Endodermal cell (in vitro differentiated cells): ENCODE measurements around the gene GUSB. TPM values are rescaled to one million over a fixed set of nuclear protein-coding genes. Genes with fewer than 3 reads are reported as not detected.
"Not testable (repeated sequence)": the region's sequence is repeated elsewhere in the genome, so short reads cannot be mapped to it uniquely, and the experiment has no call there.

Experiments
- DNase-seq: peaks from one replicate; pipeline ENCODE4 v3.0.0-alpha.2; 2017
- H3K27ac ChIP-seq: 2 replicates; pipeline ENCODE4 v1.5.1; 2013; ENCODE audit warnings: mild to moderate bottlenecking, low read depth, low read length, moderate library complexity
- H3K27me3 ChIP-seq: 2 replicates; pipeline ENCODE4 v1.6.1; 2013; ENCODE audit warnings: mild to moderate bottlenecking, low read length, moderate library complexity; ENCODE audit not compliant: insufficient read depth, control insufficient read depth, poor library complexity, severe bottlenecking
- H3K36me3 ChIP-seq: 2 replicates; pipeline ENCODE4 v1.7.0; 2013; ENCODE audit warnings: mild to moderate bottlenecking, low read length, moderate library complexity; ENCODE audit not compliant: control insufficient read depth, insufficient read depth
- H3K4me1 ChIP-seq: one replicate; pipeline ENCODE4 v1.7.0; 2013; ENCODE audit warnings: low read length; ENCODE audit not compliant: control insufficient read depth, insufficient read depth
- H3K4me3 ChIP-seq: 2 replicates; pipeline ENCODE4 v1.5.1; 2013; ENCODE audit warnings: mild to moderate bottlenecking, low read length, moderate library complexity
- H3K9ac ChIP-seq: 2 replicates; pipeline ENCODE4 v1.6.1; 2013; ENCODE audit warnings: mild to moderate bottlenecking, low read length, moderate library complexity; ENCODE audit not compliant: poor library complexity, severe bottlenecking; ENCODE audit errors: extremely low read depth
- H3K9me3 ChIP-seq: 2 replicates; pipeline ENCODE4 v1.6.1; 2013; ENCODE audit warnings: mild to moderate bottlenecking, low read length, moderate library complexity; ENCODE audit not compliant: control insufficient read depth
- H3K27ac Mint-ChIP-seq: 2 replicates; pipeline ENCODE4 v1.8.0; 2020; ENCODE audit warnings: mixed read lengths
- H3K27me3 Mint-ChIP-seq: 2 replicates; pipeline ENCODE4 v1.8.0; 2021; ENCODE audit warnings: mild to moderate bottlenecking, mixed read lengths; ENCODE audit not compliant: insufficient read depth
- H3K36me3 Mint-ChIP-seq: 2 replicates; pipeline ENCODE4 v1.8.0; 2020; ENCODE audit warnings: low read depth, mixed read lengths
- H3K4me1 Mint-ChIP-seq: 2 replicates; pipeline ENCODE4 v1.8.0; 2020; ENCODE audit warnings: mixed read lengths
- H3K4me3 Mint-ChIP-seq: 2 replicates; pipeline ENCODE4 v1.8.0; 2020; ENCODE audit warnings: mild to moderate bottlenecking, moderate library complexity, mixed read lengths
- H3K9me3 Mint-ChIP-seq: 2 replicates; pipeline ENCODE4 v1.8.0; 2020; ENCODE audit warnings: mild to moderate bottlenecking, mixed read lengths
- CTCF ChIP-seq: fragments of 200-600 bp; sonication (generic); conservative IDR thresholded peaks from 2 replicates; pipeline ENCODE4 v1.5.0; 2021; ENCODE audit warnings: antibody characterized with exemption, mild to moderate bottlenecking
- WGBS, 2 experiments: methylation state at CpG; one replicate each; pipeline versions ENCODE4 v1.1.5 to v1.1.7; 2013; ENCODE audit warnings: missing lambda C conversion rate in 2 of 2, mixed read lengths in 1 of 2; ENCODE audit not compliant: insufficient coverage in 1 of 2, insufficient read length in 1 of 2; 5-methylcytosine and 5-hydroxymethylcytosine counted together
- total RNA-seq, 2 donors: library from RNA; stranded (reverse); fragmentation: NEBNext Ultra II Directional in 1 of 2; extraction: Animal tissue kit (Norgen Biotek cat#: 25700) in 1 of 2; gene quantifications; 2 replicates in 1 of 2; 3 replicates in 1 of 2; pipeline ENCODE4 v1.2.1, GENCODE V29; 2021

Gene GUSB
- total RNA-seq, 2 donors from 2014 or later = 54.5 to 60.6 TPM

GRCh38 chr7:65994984-65995383 lies 13.0 kb upstream of the GUSB start:
- H3K27ac ChIP-seq, H3K4me3 Mint-ChIP-seq, H3K4me1 Mint-ChIP-seq, H3K27me3 Mint-ChIP-seq, H3K36me3 ChIP-seq, H3K9me3 ChIP-seq, H3K9ac ChIP-seq, H3K9me3 Mint-ChIP-seq, H3K36me3 Mint-ChIP-seq, DNase-seq, H3K4me1 ChIP-seq, H3K27me3 ChIP-seq, H3K27ac Mint-ChIP-seq, H3K4me3 ChIP-seq: not testable (repeated sequence)
- WGBS, 2 experiments = 50% methylated on average over 1 of the region's 1 CpG; no CpG with 5 or more reads in 1 of the 2 experiments

- no peak overlapping the region for H3K4me3 Mint-ChIP-seq
- WGBS, 2 experiments = 91 to 100% methylated on average over 3 to 4 of the region's 4 CpGs
- no peaks in the 10 kb centered on the region for H3K36me3 Mint-ChIP-seq
These were observed 10.5 kb upstream of the GUSB start for GRCh38 chr7:65992526-65992925.

GRCh38 chr7:65991829-65992228 lies 9.8 kb upstream of the GUSB start:
- not testable (repeated sequence) for H3K4me3 ChIP-seq, H3K4me1 Mint-ChIP-seq, H3K4me1 ChIP-seq, H3K36me3 ChIP-seq, H3K9me3 ChIP-seq, H3K27me3 Mint-ChIP-seq, H3K36me3 Mint-ChIP-seq, H3K4me3 Mint-ChIP-seq, H3K27ac ChIP-seq, H3K9me3 Mint-ChIP-seq, H3K9ac ChIP-seq, H3K27me3 ChIP-seq, DNase-seq, H3K27ac Mint-ChIP-seq
- 96 to 97% methylated on average over 4 to 5 of the region's 5 CpGs for WGBS, 2 experiments

More at GRCh38 chr7:65992526-65992925, 10.5 kb upstream of the GUSB start:
- peaks cover 3% of the 10 kb centered on the region for H3K4me1 Mint-ChIP-seq
- no peak overlapping the region for H3K27ac ChIP-seq
- H3K9me3 ChIP-seq = no peaks in the 10 kb centered on the region
- H3K9me3 Mint-ChIP-seq = no peaks in the 10 kb centered on the region
- H3K27ac Mint-ChIP-seq = no peak overlapping the region
- no peaks in the 10 kb centered on the region for H3K36me3 ChIP-seq
- H3K4me3 ChIP-seq = no peak overlapping the region
- H3K9ac ChIP-seq = no peak overlapping the region
- peaks cover 7% of the 10 kb centered on the region for H3K27me3 Mint-ChIP-seq
- no peak for DNase-seq
- no peak for TF ChIP-seq CTCF
- no peaks in the 10 kb centered on the region for H3K27me3 ChIP-seq
- no peaks in the 10 kb centered on the region for H3K4me1 ChIP-seq

GRCh38 chr7:65989694-65990080 lies 7.7 kb upstream of the GUSB start:
- 75% methylated on average over 3 of the region's 3 CpGs; no CpG with 5 or more reads in 1 of the 2 experiments for WGBS, 2 experiments
- H3K9ac ChIP-seq = no peak overlapping the region
- no peak overlapping the region for H3K27ac Mint-ChIP-seq
- H3K4me3 Mint-ChIP-seq = no peak overlapping the region
- H3K4me1 ChIP-seq = no peaks in the 10 kb centered on the region
- no peaks in the 10 kb centered on the region for H3K36me3 ChIP-seq
- H3K9me3 Mint-ChIP-seq = no peaks in the 10 kb centered on the region
- no peak for TF ChIP-seq CTCF
- H3K27me3 Mint-ChIP-seq = peaks cover under 1% of the 10 kb centered on the region
- H3K27ac ChIP-seq = no peak overlapping the region
- peaks cover 3% of the 10 kb centered on the region for H3K4me1 Mint-ChIP-seq
- H3K4me3 ChIP-seq = no peak overlapping the region
- H3K9me3 ChIP-seq = no peaks in the 10 kb centered on the region
- H3K27me3 ChIP-seq = no peaks in the 10 kb centered on the region
- no peak for DNase-seq
- H3K36me3 Mint-ChIP-seq = no peaks in the 10 kb centered on the region

- not testable (repeated sequence) for H3K4me3 ChIP-seq, H3K4me1 Mint-ChIP-seq, H3K27me3 ChIP-seq, H3K9ac ChIP-seq, H3K27me3 Mint-ChIP-seq, H3K9me3 ChIP-seq, H3K4me1 ChIP-seq, H3K36me3 Mint-ChIP-seq, H3K27ac Mint-ChIP-seq, H3K36me3 ChIP-seq, H3K4me3 Mint-ChIP-seq, H3K27ac ChIP-seq, H3K9me3 Mint-ChIP-seq, DNase-seq
- 80 to 88% methylated on average over 1 of the region's 1 CpG for WGBS, 2 experiments
These were observed 6.5 kb upstream of the GUSB start for GRCh38 chr7:65988503-65988902.
